Smooth muscle cell (in vitro differentiated cells): ENCODE results near the gene MAP2. TPM values are rescaled to one million over a fixed set of nuclear protein-coding genes. Genes with fewer than 3 reads are reported as not detected.

ENCODE experiments used
- DNase-seq: peaks from one replicate; lab custom pipeline; 2025; ENCODE audit not compliant: unreplicated experiment; lab: John Stamatoyannopoulos, UW
- H2AFZ ChIP-seq: fragments of 200-600 bp; sonication (generic); 2 replicates; pipeline ENCODE4 v1.6.0; 2016; ENCODE audit warnings: antibody characterized with exemption, low read depth, mild to moderate bottlenecking
- H3F3A ChIP-seq: fragments of 200-600 bp; sonication (generic); 2 replicates; pipeline ENCODE4 v1.6.0; 2017; ENCODE audit warnings: antibody characterized with exemption, low read depth
- H3K27ac ChIP-seq: fragments of 200-600 bp; sonication (generic); 2 replicates; pipeline ENCODE4 v1.5.1; 2016; ENCODE audit warnings: low read depth, mild to moderate bottlenecking
- H3K27me3 ChIP-seq: fragments of 200-600 bp; sonication (generic); 2 replicates; pipeline ENCODE4 v1.6.1; 2016; ENCODE audit warnings: low read depth, mild to moderate bottlenecking
- H3K36me3 ChIP-seq: fragments of 200-600 bp; sonication (generic); 2 replicates; pipeline ENCODE4 v1.5.1; 2016; ENCODE audit warnings: low read depth
- H3K4me1 ChIP-seq: fragments of 200-600 bp; sonication (generic); 2 replicates; pipeline ENCODE4 v1.5.1; 2016; ENCODE audit warnings: low read depth
- H3K4me2 ChIP-seq: fragments of 200-600 bp; sonication (generic); 2 replicates; pipeline ENCODE4 v1.6.0; 2016; ENCODE audit warnings: mild to moderate bottlenecking
- H3K4me3 ChIP-seq: fragments of 200-600 bp; sonication (generic); 2 replicates; pipeline ENCODE4 v1.5.1; 2016; ENCODE audit warnings: mild to moderate bottlenecking
- H3K79me2 ChIP-seq: fragments of 200-600 bp; sonication (generic); 2 replicates; pipeline ENCODE4 v1.6.0; 2016; ENCODE audit warnings: low read depth, mild to moderate bottlenecking
- H3K9ac ChIP-seq: fragments of 200-600 bp; sonication (generic); 2 replicates; pipeline ENCODE4 v1.6.0; 2016; ENCODE audit warnings: low read depth
- H3K9me3 ChIP-seq: fragments of 200-600 bp; sonication (generic); replicated peaks from 2 replicates; pipeline ENCODE4 v1.5.1; 2016; ENCODE audit warnings: low read depth
- H4K20me1 ChIP-seq: fragments of 200-600 bp; sonication (generic); 2 replicates; pipeline ENCODE4 v1.6.0; 2016; ENCODE audit warnings: low read depth
- WGBS: methylation state at CpG from one replicate; pipeline ENCODE4 v1.1.7; 2016; ENCODE audit warnings: low lambda C conversion rate; 5-methylcytosine and 5-hydroxymethylcytosine counted together
- polyA plus RNA-seq: library from polyadenylated mRNA; unstranded; fragments of >200 nt; fragmentation: Nextera tagmentation; extraction: Ambion mirVana; gene quantifications from 2 replicates; pipeline ENCODE4 v1.2.1, GENCODE V29; 2016
- total RNA-seq: library from RNA; depleted of rRNA; stranded (reverse); fragments of >200 nt; gene quantifications from 2 replicates; pipeline ENCODE4 v1.2.3, GENCODE V29; 2014
- TF ChIP-seq, protein P1 (sequence below): fragments of 200-600 bp; sonication (generic); IDR thresholded peaks from 2 replicates; pipeline ENCODE4 v1.5.1; 2017; ENCODE audit warnings: borderline replicate concordance, mild to moderate bottlenecking, antibody characterized with exemption; ENCODE audit not compliant: insufficient read depth, poor library complexity, severe bottlenecking

MAP2 gene
- total and polyA plus RNA-seq, 2 experiments from 2014 or later, result 1.8 to 18.7 TPM

DNA sequence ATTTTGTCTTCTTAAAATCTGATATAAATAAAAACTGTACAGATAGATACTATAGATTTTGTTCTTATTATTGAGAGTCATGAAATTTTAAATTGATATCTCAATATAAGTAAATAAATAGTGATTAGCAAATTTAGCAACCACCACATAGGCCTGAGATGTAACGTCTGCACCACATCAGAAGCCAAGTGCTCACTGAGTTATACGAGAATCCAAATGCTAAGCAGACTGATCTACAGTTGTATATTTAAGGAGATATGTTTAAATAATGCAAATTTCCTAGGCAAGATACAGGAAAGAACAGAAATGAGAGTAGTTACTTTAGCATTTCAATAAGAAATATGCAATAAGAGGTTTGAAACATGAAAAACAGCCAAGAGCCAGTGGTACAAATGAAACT, 262.6 kb downstream of the MAP2 start:
- Histone ChIP-seq H3K4me1 (peaks cover 10% of the 10 kb centered on the region), H4K20me1 (no peaks in the 10 kb centered on the region), H3F3A (no peaks in the 10 kb centered on the region), H3K4me3 (no peak overlapping the region), H3K36me3 (no peaks in the 10 kb centered on the region), H2AFZ (no peak overlapping the region), H3K9ac (no peak overlapping the region), H3K4me2 (no peak overlapping the region), H3K9me3 (no peaks in the 10 kb centered on the region), H3K27ac (no peak overlapping the region), H3K27me3 (no peaks in the 10 kb centered on the region), H3K79me2 (no peaks in the 10 kb centered on the region)
- WGBS, result 92% methylated on average over 2 of the region's 2 CpGs
- DNase-seq, result no peak
- TF ChIP-seq, protein P1, sequence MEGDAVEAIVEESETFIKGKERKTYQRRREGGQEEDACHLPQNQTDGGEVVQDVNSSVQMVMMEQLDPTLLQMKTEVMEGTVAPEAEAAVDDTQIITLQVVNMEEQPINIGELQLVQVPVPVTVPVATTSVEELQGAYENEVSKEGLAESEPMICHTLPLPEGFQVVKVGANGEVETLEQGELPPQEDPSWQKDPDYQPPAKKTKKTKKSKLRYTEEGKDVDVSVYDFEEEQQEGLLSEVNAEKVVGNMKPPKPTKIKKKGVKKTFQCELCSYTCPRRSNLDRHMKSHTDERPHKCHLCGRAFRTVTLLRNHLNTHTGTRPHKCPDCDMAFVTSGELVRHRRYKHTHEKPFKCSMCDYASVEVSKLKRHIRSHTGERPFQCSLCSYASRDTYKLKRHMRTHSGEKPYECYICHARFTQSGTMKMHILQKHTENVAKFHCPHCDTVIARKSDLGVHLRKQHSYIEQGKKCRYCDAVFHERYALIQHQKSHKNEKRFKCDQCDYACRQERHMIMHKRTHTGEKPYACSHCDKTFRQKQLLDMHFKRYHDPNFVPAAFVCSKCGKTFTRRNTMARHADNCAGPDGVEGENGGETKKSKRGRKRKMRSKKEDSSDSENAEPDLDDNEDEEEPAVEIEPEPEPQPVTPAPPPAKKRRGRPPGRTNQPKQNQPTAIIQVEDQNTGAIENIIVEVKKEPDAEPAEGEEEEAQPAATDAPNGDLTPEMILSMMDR, result no peak

DNA sequence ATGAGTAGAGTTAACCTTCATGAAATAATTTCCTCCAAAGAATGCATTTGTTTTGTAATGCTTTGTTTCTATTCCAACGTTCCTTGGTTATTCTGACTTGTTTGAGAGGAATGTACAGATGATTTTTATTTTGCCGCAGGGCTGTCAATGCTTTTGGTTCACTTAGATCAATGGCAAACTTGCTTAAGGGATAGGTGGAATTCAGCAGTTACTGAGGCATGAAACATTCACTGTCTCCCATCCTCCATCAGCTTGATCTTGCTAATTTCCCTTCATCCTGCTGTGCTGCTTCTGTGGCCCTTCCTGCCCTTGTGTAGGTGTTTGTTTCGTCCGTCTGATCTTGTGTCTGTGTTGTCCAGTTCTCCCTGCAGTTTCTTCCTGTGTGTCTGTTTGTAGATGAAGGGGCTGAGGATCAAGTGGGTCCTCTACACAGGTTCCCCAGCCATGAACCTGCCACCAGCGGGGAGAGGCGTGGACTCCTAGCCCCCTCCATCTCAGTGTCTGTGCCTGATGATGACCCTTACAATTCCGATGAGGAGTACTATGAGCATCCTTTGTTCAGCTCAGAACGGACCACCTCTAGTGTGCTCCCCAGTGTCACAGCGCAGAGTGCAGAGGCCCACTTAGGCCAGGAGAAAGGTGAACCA, 263.6 kb downstream of the MAP2 start:
- Histone ChIP-seq H4K20me1 (no peaks in the 10 kb centered on the region), H2AFZ (no peak overlapping the region), H3K27me3 (no peaks in the 10 kb centered on the region), H3K9ac (no peak overlapping the region), H3K36me3 (no peaks in the 10 kb centered on the region), H3K79me2 (no peaks in the 10 kb centered on the region), H3K4me1 (peaks cover 7% of the 10 kb centered on the region), H3K4me3 (no peak overlapping the region), H3K27ac (no peak overlapping the region), H3F3A (no peaks in the 10 kb centered on the region), H3K9me3 (no peaks in the 10 kb centered on the region), H3K4me2 (no peak overlapping the region)
- TF ChIP-seq, protein P1, result no peak
- DNase-seq, result no peak
- 89% methylated on average over 9 of the region's 9 CpGs for WGBS

DNA sequence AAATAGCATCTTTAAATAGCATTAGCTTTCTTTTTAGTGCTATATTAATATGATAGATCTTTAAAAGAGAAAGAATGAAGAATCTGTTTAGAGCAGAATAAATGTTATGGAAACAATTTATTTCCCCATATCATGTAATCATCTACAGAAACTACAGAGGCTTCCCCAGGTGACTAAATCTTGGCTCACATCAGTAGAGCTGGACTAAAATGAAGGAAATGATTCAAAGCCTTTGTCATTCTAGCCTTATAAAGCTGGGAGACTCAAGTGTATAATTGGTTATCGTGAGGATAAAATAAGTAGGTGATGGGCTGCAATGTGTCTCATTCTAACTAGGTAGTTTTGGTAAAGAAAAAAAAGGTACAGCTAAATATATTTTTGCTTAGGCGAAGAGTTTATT, 264.5 kb downstream of the MAP2 start:
- no peak for DNase-seq
- H3K4me3 ChIP-seq, result no peak overlapping the region
- 97% methylated on average over 2 of the region's 2 CpGs for WGBS

More for the DNA sequence above, 264.5 kb downstream of the MAP2 start:
- Histone ChIP-seq H3K9ac (no peak overlapping the region), H2AFZ (no peak overlapping the region), H3K27me3 (no peaks in the 10 kb centered on the region), H3K9me3 (no peaks in the 10 kb centered on the region), H4K20me1 (no peaks in the 10 kb centered on the region), H3K4me1 (peaks cover 2% of the 10 kb centered on the region), H3K27ac (no peak overlapping the region), H3K4me2 (no peak overlapping the region), H3F3A (no peaks in the 10 kb centered on the region), H3K79me2 (no peaks in the 10 kb centered on the region), H3K36me3 (no peaks in the 10 kb centered on the region)
- TF ChIP-seq, protein P1, result no peak
